ENCODE data around the gene STK38. TPM values are rescaled to one million over a fixed set of nuclear protein-coding genes. Genes with fewer than 3 reads are reported as not detected.

Gene STK38
- total and polyA plus RNA-seq, 2 of the 8 experiments (the other 6 are each of a cell fraction or from before 2014, with no cell fraction given) = 8.1 to 19.8 TPM

DNA sequence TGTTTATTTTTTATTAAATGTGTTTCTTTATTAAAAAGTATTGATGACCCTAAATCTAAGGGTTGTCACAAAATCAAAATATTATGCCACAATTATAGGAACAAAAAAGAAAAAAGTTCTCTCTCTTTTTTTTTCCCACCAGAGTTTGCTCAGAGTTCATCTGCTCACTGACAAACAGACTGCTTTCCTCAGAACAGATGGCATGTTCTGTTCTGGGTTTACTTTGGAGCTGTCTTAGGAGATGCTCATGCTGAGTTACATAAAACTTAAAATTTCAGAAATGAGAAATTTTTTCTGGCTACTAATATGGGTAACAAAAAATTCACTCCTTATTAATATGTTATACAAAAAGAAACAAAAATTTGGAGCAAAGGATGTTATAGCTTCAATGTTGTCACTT lies 30.3 kb downstream of the STK38 start:
- DNase-seq (ENCODE audit: low read depth in 1 of 2, low spot score in 2 of 2) (no peak), FAIRE-seq (no peak)
- no peak overlapping the region for H3K23ac ChIP-seq (ENCODE audit: insufficient read length)
- no peak overlapping the region for H2AK5ac ChIP-seq (ENCODE audit: low read depth, low read length)
- no peak overlapping the region for H3K56ac ChIP-seq (replicated peaks; ENCODE audit: insufficient read length, low read depth, low read length)
- no peaks in the 10 kb centered on the region for H3K79me2 ChIP-seq (ENCODE audit: control insufficient read depth in 1 of 2, insufficient read depth in 2 of 2, low read length in 2 of 2)
- no peak overlapping the region for H3K9ac ChIP-seq (replicated peaks in 1 of 4; ENCODE audit: extremely low read depth in 1 of 4, low read depth in 3 of 4, low read length in 3 of 4)
- no peak overlapping the region for H3K27ac ChIP-seq (ENCODE audit: low read depth, low read length)
- no peak overlapping the region for H4K8ac ChIP-seq (ENCODE audit: extremely low read depth, insufficient read depth, low read length)
- H3K27me3 ChIP-seq (replicated peaks in 1 of 4; ENCODE audit: control insufficient read depth in 3 of 4, extremely low read depth in 1 of 4, insufficient read depth in 3 of 4, low read length in 3 of 4) = no peaks in the 10 kb centered on the region
- H2BK5ac ChIP-seq (ENCODE audit: low read depth, low read length) = no peak overlapping the region
- no peak overlapping the region for H2BK12ac ChIP-seq (ENCODE audit: low read depth, low read length)
- ChIA-PET CTCF (ENCODE audit: partially characterized antibody) (no interaction called here), POLR2A (ENCODE audit: partially characterized antibody) (interaction anchor here (0.9 kb wide), 1 partner anchor 13 kb away, joined by 3 read pairs; no protein-coding TSS in a partner anchor)
- H2BK15ac ChIP-seq (ENCODE audit: low read length) = no peak overlapping the region
- H2AFZ ChIP-seq (ENCODE audit: low read length) = no peak overlapping the region
- no peak overlapping the region for H2BK120ac ChIP-seq (replicated peaks; ENCODE audit: low read depth, low read length)
- no peak overlapping the region for H4K5ac ChIP-seq (ENCODE audit: insufficient read length, low read depth, low read length)
- no peak overlapping the region for H4K91ac ChIP-seq (replicated peaks; ENCODE audit: insufficient read length, low read length)
- H3K4ac ChIP-seq (replicated peaks; ENCODE audit: insufficient read length, low read depth, low read length) = no peak overlapping the region
- peaks cover 3 to 38% (median 8%) of the 10 kb centered on the region in 4 experiments; a peak in 6 of 8 replicates for H3K36me3 ChIP-seq (ENCODE audit: control insufficient read depth in 2 of 4, insufficient read depth in 4 of 4, low read length in 3 of 4)
- H3K23me2 ChIP-seq (ENCODE audit: low read depth, low read length) = no peaks in the 10 kb centered on the region
- H4K20me1 ChIP-seq (replicated peaks in 1 of 2; ENCODE audit: control insufficient read depth in 1 of 2, insufficient read depth in 2 of 2, low read length in 2 of 2) = no peaks in the 10 kb centered on the region
- H3K4me2 ChIP-seq (ENCODE audit: insufficient read depth in 1 of 2, low read depth in 2 of 2, low read length in 2 of 2) = no peak overlapping the region
- H3K79me1 ChIP-seq (ENCODE audit: low read depth, low read length) = no peaks in the 10 kb centered on the region
- H3K14ac ChIP-seq (ENCODE audit: insufficient read length) = no peak overlapping the region
- H2BK20ac ChIP-seq (ENCODE audit: low read length) = no peak overlapping the region
- H3K9me3 ChIP-seq (ENCODE audit: insufficient read depth in 2 of 2, low read depth in 1 of 2, low read length in 1 of 2) = no peaks in the 10 kb centered on the region
- no peak overlapping the region for H3K18ac ChIP-seq (ENCODE audit: extremely low read depth, low read length)
- no peaks in the 10 kb centered on the region for H3K4me1 ChIP-seq (replicated peaks in 1 of 4; ENCODE audit: control insufficient read depth in 3 of 4, insufficient read depth in 4 of 4, low read length in 3 of 4)
- H3K4me3 ChIP-seq (ENCODE audit: extremely low read depth in 1 of 4, insufficient read depth in 2 of 4, low read depth in 3 of 4, low read length in 4 of 4) = no peak overlapping the region
- TF ChIP-seq TCF12 (IDR thresholded peaks at IDR 0.05; ENCODE audit: low read depth, low read length) = no peak
- no peak for TF ChIP-seq EP300 (IDR thresholded peaks at IDR 0.05; ENCODE audit: borderline replicate concordance in 1 of 2, low read depth in 2 of 2, low read length in 2 of 2)
- no peak for TF ChIP-seq GABPA (IDR thresholded peaks at IDR 0.05; ENCODE audit: borderline replicate concordance, insufficient read depth, low read length)
- TF ChIP-seq EGR1 (IDR thresholded peaks at IDR 0.05; ENCODE audit: borderline replicate concordance, low read depth, low read length) = no peak

Data from H1 (cell line).